ENCODE measurements around the gene IFNLR1. TPM values are rescaled to one million over a fixed set of nuclear protein-coding genes. Genes with fewer than 3 reads are reported as not detected.

The IFNLR1 gene
- under 0.01 TPM in 1 of 2 replicates, not detected in the other for total RNA-seq

DNA sequence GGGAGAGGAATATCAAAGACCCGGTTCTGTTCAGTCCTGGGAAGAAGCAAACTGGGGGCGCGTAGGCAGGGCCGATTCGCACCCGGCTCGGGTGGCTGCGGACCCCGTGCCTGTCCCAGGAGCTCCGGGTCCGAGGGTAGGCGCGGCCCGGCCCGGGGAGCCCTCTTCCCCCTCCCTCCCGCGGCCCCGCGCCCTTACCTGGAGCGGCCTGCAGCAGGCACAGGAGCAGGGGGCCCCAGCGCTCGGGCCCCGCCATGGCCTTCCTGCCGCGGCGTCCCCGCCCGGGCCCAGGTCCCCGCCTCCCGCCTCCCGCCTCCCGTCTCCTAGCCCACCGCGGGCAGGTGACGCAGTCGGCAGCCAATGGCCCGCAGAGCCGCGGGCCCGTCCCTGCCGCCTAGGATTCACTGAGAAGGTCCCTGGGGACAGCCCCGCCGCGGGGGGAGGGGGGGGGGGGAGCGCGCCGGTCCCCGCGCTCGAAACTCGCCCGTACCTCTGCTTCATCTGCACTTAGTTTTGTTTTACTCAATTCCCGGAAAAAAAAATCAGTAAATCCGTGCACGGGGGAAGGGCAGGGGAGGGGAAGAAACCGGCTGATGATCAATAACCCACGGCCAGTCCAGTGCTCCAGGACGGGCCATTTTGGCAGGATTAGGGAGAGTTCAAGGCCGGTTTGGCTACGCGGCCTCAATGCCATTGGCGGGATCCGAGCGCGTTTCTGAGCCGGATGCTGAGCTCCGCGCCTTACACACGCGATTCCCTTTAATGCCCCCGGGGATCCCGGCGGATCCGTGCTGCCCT lies at the start of gene IFNLR1:
IFNLR1 (minus strand) TSS at position 297 of the 798 bp plus-strand sequence; CDS start at position 256, 41 bp downstream.

DNA sequence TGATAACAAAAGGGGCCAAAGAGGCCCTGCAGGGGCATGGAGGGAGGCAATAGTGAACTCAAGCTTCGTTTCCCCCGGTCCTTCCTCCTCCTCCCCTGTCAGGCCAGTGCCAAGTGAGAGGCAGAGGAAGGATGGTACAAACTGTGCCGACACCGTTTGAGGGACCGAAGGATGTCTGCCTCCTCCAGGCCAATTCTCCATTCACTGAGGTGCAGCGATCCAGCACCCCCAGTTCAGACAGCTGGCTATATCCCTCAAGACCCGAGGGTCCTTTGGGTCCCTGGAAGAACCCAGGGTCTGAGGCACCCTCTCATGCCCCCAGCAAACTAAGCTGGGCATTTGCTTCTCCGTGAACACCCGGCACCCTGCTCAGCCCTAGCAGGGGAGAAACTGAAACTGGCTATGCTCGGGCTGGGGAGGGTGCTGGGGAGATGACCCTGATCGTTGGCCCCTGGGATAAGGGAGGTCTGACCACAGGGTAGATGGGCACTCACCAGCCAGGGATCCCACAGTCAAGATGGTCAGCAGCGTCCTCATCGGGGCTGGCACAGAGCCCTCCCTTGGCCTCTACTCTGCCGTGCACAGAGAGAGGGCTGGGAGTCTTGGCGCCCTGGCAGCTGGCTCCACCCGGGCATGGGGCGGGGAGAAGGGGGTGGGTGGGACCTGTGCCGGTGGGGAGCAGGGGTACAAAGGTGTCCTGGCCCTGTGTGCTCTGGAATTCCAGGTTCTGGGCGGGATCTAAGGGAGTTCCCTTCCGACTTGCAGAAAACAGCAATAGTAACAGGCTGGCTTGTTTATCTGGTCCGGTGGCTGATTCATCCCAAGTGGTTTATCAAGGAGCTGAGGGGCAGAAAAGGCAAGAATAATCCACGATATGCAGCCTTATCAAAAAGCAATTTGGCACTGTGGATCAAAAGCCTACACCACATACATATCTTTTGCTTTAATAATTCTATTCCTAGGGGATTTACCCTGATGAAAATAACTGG lies 44.2 kb downstream of the IFNLR1 start, which contains the start of gene IL22RA1:
IL22RA1 (minus strand) TSS at position 595 of the 989 bp plus-strand sequence; CDS start at position 537, 58 bp downstream.

DNA sequence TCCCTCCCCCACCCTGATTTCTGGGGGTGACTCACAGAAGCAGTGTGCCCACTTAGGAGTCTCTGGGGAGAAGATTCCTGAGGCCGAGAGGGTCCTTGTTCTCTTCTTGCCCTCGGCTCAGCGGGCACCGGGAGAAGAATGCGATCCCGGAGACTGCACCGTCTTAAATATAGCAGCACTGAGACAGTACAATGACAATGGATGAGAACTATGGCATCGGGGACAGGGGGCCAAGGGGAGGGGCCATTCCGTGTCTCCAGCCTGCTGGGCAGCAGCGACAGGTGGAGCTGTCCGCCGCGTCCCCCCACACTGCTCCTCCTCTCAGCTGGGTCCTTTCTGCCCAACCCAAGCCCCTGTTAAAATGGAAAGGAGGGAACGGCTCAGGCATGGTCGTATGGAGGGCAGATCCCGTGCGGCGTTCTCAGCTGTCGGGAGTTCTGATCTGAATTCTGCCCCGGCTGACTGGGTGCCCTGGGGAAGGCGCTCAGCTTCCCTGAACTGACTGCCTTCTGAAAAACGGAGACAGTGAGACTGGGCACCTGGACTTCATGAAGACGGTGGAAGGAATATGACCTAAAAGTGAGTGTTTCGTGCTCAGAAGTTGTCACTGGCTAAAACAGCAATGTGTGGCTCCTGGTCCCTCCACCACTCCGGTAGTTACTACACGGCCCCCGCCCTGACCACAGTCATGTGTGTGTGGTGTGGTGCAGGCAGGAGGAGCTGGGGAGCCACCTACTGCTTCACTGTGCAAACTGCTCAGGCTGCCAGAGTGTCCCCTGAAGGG lies 74.9 kb downstream of the IFNLR1 start, which contains the start of gene MYOM3:
MYOM3 (minus strand) TSS at position 140 of the 784 bp plus-strand sequence. CDS start 3,499 bp downstream, outside the sequence.

Other genes with a start within 250 kb of the IFNLR1 start
- 45.9 and 74.0 TPM in 2 replicates for gene PNRC2, start 227.5 kb downstream of the IFNLR1 start, total RNA-seq
- 60.0 and 72.1 TPM in 2 replicates for gene SRSF10, start 207.0 kb downstream of the IFNLR1 start, total RNA-seq
- 0.13 and 0.17 TPM in 2 replicates for gene MYOM3, start 75.2 kb downstream of the IFNLR1 start, total RNA-seq
- 0.07 TPM in 1 of 2 replicates, not detected in the other for gene IL22RA1, start 44.1 kb downstream of the IFNLR1 start, total RNA-seq
- 0.03 TPM in 1 of 2 replicates, not detected in the other for gene GRHL3, start 132.1 kb upstream of the IFNLR1 start, total RNA-seq
- gene STPG1, start 226.5 kb upstream of the IFNLR1 start, total RNA-seq: 4.2 TPM in 2 replicates
- 52.6 and 63.2 TPM in 2 replicates for gene NIPAL3, start 228.5 kb upstream of the IFNLR1 start, total RNA-seq

Measured in smooth muscle cell of the pulmonary artery (primary cell).